ENCODE results near the gene ADGRA3.

Gene ADGRA3

DNA sequence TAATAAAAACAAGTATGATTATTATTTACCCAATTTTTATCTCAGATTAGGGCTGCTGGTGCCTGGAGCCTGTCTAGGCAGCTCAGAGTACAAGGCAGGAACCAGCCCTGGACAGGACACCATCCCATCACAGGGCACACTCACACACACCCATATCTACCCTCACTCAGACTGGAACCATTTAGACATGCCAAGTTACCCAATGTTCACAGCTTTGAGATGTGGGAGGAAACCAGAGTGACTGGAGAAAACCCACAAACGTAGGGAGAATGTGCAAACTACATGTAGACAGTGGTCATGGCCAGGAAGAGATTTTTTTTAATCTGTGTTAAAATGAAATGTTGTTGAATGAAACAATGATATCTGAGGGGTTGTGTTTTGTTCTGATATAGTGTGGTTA is 35.7 kb upstream of the ADGRA3 start:
- CTCF ChIA-PET, result no interaction called here
- POLR2A ChIA-PET, result no interaction called here
- Histone ChIP-seq H3K36me3 (ENCODE audit: control insufficient read depth in 2 of 2, insufficient read depth in 1 of 2, low read length in 2 of 2) (no peaks in the 10 kb centered on the region), H3K9me3 (ENCODE audit: control insufficient read depth, insufficient read depth, low read depth, low read length) (no peaks in the 10 kb centered on the region), H3K4me3 (ENCODE audit: low read depth, low read length) (no peak overlapping the region), H3K4me1 (ENCODE audit: control insufficient read depth, insufficient read depth, low read length) (no peaks in the 10 kb centered on the region), H3K27ac (ENCODE audit: extremely low read depth, low read depth, low read length) (no peak overlapping the region)
- no peak for TF ChIP-seq ZNF658 (tag by site-specific recombination; IDR thresholded peaks at IDR 0.05)
- no peak for TF ChIP-seq OSR2 (tag by site-specific recombination; IDR thresholded peaks at IDR 0.05)
- no peak for TF ChIP-seq ZNF837 (tag by site-specific recombination; IDR thresholded peaks at IDR 0.05)
- no peak for TF ChIP-seq HOXA7 (CRISPR knock-in tag; IDR thresholded peaks at IDR 0.05; ENCODE audit: borderline replicate concordance)
- no peak for TF ChIP-seq ZNF792 (tag by site-specific recombination; IDR thresholded peaks at IDR 0.05)
- TF ChIP-seq WT1 (tag by site-specific recombination; IDR thresholded peaks at IDR 0.05), result no peak
- TF ChIP-seq ZNF561 (tag by site-specific recombination; IDR thresholded peaks at IDR 0.05; ENCODE audit: borderline replicate concordance), result no peak
- no peak for TF ChIP-seq ZNF626 (tag by site-specific recombination; IDR thresholded peaks at IDR 0.05)
- TF ChIP-seq MEIS1 (CRISPR knock-in tag; IDR thresholded peaks at IDR 0.05; ENCODE audit: borderline replicate concordance), result no peak
- TF ChIP-seq, protein P1, sequence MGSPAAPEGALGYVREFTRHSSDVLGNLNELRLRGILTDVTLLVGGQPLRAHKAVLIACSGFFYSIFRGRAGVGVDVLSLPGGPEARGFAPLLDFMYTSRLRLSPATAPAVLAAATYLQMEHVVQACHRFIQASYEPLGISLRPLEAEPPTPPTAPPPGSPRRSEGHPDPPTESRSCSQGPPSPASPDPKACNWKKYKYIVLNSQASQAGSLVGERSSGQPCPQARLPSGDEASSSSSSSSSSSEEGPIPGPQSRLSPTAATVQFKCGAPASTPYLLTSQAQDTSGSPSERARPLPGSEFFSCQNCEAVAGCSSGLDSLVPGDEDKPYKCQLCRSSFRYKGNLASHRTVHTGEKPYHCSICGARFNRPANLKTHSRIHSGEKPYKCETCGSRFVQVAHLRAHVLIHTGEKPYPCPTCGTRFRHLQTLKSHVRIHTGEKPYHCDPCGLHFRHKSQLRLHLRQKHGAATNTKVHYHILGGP (tag by site-specific recombination; IDR thresholded peaks at IDR 0.05), result no peak
- no peak for TF ChIP-seq ZNF664 (tag by site-specific recombination; IDR thresholded peaks at IDR 0.05)
- TF ChIP-seq, protein P2, sequence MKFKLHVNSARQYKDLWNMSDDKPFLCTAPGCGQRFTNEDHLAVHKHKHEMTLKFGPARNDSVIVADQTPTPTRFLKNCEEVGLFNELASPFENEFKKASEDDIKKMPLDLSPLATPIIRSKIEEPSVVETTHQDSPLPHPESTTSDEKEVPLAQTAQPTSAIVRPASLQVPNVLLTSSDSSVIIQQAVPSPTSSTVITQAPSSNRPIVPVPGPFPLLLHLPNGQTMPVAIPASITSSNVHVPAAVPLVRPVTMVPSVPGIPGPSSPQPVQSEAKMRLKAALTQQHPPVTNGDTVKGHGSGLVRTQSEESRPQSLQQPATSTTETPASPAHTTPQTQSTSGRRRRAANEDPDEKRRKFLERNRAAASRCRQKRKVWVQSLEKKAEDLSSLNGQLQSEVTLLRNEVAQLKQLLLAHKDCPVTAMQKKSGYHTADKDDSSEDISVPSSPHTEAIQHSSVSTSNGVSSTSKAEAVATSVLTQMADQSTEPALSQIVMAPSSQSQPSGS (tag by site-specific recombination; IDR thresholded peaks at IDR 0.05; ENCODE audit: low read depth), result no peak
- no peak for TF ChIP-seq ZNF423 (tag by site-specific recombination; IDR thresholded peaks at IDR 0.05)
- TF ChIP-seq, protein P3, sequence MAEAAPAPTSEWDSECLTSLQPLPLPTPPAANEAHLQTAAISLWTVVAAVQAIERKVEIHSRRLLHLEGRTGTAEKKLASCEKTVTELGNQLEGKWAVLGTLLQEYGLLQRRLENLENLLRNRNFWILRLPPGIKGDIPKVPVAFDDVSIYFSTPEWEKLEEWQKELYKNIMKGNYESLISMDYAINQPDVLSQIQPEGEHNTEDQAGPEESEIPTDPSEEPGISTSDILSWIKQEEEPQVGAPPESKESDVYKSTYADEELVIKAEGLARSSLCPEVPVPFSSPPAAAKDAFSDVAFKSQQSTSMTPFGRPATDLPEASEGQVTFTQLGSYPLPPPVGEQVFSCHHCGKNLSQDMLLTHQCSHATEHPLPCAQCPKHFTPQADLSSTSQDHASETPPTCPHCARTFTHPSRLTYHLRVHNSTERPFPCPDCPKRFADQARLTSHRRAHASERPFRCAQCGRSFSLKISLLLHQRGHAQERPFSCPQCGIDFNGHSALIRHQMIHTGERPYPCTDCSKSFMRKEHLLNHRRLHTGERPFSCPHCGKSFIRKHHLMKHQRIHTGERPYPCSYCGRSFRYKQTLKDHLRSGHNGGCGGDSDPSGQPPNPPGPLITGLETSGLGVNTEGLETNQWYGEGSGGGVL (tag by site-specific recombination; IDR thresholded peaks at IDR 0.05), result no peak
- TF ChIP-seq, protein P4, sequence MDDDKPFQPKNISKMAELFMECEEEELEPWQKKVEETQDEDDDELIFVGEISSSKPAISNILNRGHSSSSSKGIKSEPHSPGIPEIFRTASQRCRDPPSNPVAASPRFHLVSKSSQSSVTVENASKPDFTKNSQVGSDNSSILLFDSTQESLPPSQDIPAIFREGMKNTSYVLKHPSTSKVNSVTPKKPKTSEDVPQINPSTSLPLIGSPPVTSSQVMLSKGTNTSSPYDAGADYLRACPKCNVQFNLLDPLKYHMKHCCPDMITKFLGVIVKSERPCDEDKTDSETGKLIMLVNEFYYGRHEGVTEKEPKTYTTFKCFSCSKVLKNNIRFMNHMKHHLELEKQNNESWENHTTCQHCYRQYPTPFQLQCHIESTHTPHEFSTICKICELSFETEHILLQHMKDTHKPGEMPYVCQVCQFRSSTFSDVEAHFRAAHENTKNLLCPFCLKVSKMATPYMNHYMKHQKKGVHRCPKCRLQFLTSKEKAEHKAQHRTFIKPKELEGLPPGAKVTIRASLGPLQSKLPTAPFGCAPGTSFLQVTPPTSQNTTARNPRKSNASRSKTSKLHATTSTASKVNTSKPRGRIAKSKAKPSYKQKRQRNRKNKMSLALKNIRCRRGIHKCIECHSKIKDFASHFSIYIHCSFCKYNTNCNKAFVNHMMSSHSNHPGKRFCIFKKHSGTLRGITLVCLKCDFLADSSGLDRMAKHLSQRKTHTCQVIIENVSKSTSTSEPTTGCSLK (tag by site-specific recombination; IDR thresholded peaks at IDR 0.05), result no peak
- no peak for TF ChIP-seq ZNF266 (tag by site-specific recombination; IDR thresholded peaks at IDR 0.05; ENCODE audit: low read depth)
- TF ChIP-seq ZNF707 (tag by site-specific recombination; IDR thresholded peaks at IDR 0.05), result no peak
- no peak for TF ChIP-seq ZFP3 (tag by site-specific recombination; IDR thresholded peaks at IDR 0.05; ENCODE audit: low read depth)
- TF ChIP-seq, protein P5, sequence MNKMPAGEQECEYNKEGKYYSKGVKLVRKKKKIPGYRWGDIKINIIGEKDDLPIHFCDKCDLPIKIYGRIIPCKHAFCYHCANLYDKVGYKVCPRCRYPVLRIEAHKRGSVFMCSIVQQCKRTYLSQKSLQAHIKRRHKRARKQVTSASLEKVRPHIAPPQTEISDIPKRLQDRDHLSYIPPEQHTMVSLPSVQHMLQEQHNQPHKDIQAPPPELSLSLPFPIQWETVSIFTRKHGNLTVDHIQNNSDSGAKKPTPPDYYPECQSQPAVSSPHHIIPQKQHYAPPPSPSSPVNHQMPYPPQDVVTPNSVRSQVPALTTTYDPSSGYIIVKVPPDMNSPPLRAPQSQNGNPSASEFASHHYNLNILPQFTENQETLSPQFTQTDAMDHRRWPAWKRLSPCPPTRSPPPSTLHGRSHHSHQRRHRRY (tag by site-specific recombination; IDR thresholded peaks at IDR 0.05), result no peak
- no peak for TF ChIP-seq RBAK (tag by site-specific recombination; IDR thresholded peaks at IDR 0.05)

All from HEK293 (cell line).